HG03280 (cell line): ENCODE data around the gene TPK1.

Source experiments
- ATAC-seq: cut with Tn5 transposase; IDR thresholded peaks from one replicate; pipeline ENCODE4 v1.9.1; 2021; ENCODE audit warnings: mild to moderate bottlenecking, moderate library complexity; ENCODE audit not compliant: unreplicated experiment

The TPK1 gene

DNA sequence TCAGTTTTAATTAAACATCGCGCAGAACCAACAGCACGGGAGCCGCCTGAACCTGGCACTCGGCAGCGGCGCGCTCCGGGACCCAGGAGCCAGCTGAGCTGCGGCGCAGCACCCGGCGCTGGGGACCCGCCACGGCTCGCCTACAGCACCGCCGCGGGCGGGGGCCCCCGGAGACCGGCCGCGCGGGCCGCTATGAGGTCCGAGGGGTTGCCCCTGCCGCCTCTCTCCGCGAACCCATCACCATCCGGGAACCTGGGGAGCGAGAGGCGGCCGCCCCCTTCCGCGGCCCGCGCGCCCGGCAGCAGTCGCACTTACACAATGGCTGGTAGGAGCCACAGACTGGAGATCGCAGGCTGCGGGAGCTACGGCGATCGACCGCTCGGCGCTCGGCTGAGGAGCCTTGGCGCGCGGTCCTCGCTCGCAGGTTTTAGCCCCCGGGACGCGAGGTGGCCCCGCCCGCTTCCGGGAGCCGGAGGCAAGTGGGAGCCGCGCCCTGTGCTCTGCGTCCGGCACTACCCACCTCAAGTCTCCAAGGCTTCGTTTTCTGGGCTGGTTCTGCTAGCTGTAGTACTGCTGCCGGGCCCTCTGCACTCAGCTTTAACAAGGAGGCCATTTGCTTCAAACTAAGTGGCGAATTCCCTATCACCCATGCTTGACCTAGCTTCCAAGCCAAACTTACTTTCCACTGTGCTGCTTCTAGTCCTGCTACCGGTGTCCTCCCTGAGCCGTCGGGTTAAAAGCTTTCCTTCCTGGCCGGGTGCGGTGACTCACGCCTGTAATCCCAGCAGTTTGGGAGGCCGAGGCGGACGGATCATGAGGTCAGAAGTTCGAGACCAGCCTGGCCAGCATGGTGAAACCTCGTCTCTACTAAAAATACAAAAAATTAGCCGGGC is at the start of gene TPK1:
TSS of gene TPK1 (minus strand) at position 402 of the 893 bp plus-strand sequence. CDS start 451 bp downstream, outside the sequence.
- peak; percentile 92 for ATAC-seq

DNA sequence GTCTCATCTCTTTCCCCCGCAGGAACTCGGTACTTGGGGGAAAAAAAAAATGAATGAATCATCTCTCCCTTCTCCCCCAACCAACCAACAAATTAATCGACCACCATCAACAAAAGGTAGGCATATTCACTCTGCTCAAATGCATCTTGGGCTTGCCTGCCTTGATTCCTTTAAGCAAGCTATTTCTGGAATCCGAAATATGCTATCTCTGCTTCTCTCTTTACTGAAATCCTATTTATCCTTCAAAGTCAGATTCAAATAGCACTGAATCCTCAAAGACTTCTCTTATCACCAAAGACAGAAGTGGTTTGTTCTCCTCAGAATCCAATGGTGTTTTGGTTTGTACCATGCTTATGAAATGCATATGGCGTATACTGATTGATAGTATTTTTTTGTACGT is 49.6 kb upstream of the TPK1 start:
- no peak for ATAC-seq

DNA sequence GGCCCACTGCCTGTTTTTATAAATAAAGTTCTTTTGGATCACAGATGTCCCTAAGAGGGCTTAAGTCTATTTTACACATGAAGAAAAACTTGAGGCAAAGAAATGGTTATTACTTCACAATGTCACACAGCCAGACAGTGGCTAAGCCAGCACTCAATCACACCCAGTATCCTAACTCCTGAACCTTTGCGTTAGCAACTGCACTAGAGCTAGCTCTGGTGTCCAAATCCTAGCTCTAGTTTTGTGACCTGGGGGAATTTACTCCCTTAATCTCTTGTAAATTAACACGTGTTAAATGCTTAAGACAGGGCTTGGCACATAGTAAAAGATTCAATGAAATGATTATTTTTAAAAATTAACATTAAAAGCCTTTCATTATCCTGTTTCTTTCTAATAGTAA is 49.0 kb upstream of the TPK1 start:
- ATAC-seq = no peak

DNA sequence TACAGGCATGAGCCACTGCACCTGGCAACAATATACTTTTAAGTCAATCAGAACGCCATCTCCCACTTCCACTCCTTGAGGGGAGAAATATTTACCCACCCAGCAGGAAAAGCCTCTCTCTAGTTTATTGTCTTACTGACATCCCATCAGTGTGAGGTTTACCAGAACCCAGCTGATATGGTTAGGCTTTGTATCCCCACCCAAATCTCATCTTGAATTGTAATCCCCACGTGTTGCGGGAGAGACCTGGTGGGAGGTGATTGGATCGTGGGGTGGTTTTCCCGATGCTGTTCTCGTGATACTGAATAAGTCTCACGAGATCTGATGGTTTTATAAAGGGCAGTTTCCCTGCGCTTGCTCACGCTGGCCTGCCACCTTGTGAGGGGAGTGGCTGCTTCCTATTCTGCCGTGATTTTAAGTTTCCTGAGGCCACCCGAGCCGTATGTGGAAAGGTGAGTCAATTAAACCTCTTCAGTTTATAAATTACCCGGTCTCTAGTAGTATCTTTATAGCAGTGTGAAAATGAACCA is 37.5 kb upstream of the TPK1 start:
- no peak for ATAC-seq

DNA sequence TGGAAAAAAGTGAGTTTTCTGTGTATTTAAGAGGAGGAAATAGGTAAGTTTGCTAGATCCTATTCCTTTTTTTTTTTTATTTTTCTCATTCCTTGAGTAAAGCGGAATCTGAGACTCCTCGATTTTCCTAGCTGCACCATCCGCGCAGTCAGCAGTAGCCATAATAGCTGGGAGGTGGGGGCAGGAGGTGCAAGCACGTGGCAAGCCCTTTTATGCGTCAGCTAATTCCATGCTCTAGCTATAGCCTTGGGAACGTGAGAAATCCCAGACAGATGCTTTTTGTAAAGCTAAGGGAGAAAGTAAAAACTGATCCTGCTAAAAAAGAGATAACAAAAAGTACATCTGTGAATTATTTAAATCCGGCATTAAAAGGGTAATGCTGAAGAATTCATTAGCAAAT is 33.2 kb upstream of the TPK1 start:
- no peak for ATAC-seq

DNA sequence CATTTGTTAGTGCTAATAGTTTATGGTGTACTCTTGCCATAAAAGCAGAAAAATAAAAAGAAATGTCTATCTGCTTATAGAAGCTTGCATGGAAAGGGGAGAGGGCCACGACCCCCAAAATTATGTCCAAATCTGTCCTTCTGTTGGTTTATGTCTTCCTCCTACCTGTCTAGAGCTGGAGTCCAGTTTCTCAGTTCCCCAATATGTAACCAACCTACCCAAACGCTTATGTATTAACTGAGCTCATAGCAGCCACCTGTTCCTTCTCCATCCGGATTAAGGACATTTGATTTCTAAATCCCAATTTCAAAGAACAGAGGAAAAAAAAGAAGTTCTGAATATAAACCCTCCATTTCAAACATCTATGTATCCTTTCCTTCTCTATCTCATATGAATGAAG is 30.3 kb upstream of the TPK1 start:
- no peak for ATAC-seq

DNA sequence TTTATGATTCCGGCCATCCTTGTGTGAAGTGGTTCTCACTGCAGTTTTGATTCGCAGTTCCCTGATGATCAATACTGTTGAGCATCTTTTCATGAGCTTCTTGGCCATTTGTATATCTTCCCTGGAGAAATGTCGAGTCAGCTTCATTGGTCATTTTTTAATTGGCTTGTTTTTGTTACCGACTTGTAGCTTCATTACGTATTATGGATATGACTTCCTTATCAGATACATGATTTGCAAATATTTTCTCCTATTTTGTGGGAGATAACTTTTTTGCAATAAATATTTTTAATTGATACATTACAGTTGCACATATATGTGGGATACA is 27.4 kb upstream of the TPK1 start:
- ATAC-seq = no peak

DNA sequence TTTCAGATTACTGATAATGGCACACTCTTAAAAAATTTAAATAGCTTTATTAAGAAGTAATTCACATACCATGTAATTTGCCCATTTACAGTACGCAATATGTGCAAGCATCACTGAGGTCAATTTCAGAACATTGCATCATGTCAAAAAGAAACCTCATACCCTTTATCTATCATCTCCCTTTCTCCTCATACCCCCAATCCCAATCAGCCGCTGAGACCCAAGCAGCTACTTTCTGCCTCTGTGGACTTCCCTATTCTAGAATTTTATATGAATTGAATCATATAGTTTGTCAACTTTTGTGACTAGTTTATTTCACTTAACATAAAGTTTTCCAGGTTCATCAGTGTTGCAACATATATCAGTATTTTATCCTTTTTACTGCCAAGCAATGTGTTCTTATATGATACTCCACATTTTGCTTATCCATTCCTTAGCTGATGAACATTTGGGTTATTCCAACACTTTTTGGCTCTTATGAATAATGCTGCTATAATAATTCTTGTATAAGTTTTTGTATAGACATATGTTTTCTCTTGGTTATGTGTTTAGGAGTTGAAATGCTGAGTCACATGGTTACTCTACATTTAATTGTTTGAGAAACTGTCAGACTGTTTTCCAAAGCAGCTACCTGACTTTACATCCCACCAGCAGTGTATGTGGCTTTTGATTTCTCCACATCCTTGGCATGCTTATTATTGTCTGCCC is 26.9 kb upstream of the TPK1 start:
- ATAC-seq = no peak

DNA sequence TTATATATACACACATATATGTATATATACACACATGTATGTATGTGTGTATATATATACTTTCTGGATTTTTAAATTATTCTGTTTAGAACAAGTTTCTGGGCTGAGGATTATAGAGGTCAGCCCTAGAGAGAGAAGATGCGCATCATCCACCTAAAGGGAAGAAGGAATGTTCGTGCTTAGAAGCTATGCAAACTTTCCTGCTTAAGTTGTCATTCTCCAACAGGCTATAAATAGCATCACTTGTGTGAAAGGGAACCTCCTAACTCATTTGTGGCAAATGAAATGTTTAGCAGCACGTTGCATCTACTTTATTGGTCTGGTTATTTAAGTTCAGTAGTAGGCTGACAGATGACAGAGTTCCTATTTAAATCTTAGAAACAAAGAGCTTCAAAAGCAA is 23.9 kb upstream of the TPK1 start:
- no peak for ATAC-seq

DNA sequence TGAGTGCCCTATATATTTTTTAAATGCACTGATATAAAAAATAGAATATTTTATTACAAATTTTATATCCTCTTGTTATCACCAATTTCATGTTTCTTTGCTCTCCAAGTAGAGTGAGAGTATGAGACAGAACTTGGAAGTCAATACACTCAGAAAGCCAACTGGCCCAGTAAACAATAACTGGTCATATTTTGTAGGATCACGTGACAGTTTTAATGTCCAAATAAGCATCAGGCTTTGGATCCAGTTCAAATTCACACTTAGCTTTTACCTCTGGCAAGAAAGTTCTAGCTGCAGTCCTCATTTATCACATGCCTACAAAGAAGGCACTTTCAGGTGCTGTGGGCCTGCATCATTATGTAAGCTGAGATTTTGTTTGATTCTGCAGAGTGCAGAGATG is 21.6 kb upstream of the TPK1 start:
- ATAC-seq = no peak

DNA sequence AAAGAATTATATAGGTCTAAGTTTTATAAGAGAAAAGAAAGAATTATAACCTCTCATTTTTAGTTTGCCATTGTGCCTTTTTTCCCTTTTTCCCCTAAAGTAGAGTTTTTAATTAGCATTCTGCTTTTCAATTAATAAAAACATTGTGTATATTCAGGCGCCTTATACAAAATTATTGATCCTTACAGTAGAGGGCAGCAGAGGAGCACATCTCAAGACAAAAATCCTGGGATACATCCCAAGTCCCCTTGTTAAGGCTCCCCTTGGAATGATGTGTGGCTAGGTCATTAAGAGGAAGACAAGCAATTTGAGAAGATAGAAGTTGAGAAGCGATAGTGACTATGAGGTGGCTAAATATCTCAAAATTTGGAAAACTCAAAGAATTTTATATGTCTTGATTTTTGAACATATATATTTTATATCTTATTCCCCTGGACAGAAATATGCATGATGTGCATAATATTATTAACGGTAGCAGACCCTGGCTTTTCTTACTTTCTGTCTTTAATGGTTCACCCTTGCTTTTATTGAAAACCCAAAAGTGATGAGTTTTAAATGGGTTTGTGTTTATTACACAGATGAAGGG is 19.1 kb upstream of the TPK1 start:
- no peak for ATAC-seq

DNA sequence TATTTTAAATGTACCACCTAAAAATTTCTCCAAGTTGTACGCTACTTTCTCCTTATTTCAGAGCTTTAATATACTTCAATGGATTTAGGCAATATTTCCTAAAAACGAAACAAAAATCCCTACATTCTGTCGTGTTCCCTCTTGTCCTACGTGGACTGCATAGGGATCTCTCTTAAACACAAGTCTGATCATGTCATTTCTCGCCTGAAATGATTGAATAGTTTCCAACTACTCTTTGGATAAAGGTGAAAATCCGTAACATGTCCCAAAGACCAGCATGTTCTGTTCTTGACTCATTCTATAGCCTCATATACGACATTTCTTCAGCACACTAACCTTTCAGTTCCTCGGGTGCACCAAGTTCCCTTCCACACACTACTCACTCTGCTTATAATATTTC is 17.7 kb upstream of the TPK1 start:
- no peak for ATAC-seq

DNA sequence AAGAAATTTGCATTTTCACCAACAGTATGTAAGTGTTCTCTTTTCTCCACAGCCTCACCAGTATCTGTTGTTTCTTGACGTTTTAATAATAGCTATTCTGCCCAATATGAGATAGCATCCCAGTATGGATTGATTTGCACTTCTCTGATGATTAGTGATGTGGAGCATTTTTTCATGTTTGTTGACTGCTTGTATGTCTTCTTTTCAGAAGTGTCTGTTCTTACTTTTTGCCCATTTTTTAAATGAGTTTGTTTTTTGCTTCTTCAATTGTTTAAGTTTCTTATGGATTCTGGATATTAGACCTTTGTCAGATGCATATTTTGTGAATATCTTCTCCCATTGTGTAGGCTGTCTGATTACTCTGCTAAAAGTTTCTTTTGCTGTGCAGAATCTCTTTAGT is 12.2 kb upstream of the TPK1 start:
- ATAC-seq = no peak

DNA sequence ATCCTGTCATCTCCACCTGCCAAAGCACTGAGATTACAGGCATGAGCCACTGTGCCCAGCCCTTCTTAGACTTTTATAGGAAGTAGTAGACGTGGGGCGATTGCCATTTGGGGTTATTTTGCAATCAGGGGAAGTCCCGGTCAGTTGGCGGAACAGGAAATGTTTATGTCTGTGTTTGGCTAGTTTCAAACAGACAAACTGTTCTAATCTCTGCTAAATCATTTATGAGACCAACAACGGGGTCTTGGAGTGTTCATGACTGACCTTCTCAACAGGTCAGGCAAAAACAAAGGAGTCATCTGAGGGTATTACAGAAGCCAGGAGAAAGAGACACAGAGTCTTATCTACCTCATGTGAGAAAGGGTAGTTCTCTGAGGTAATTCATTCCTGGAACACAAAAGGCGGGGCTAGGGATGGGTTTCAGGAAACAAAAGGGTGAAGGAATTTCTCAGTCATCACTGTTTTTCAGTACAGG is 6.6 kb upstream of the TPK1 start:
- peak; percentile 85 for ATAC-seq

DNA sequence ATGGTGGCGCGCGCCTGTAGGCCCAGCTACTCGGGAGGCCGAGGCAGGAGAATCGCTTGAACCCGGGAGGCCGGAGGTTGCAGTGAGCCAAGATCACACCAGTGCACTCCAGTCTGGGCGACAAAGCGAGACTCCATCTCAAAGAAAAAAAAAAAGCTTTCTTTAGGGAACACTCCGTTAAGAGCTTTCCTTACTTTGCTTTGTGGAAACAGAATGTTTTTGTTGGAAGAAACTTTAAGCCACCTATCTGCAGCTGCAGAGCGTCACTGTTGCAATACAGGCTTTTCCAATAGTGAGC is 641 bp upstream of the TPK1 start:
- no peak for ATAC-seq

DNA sequence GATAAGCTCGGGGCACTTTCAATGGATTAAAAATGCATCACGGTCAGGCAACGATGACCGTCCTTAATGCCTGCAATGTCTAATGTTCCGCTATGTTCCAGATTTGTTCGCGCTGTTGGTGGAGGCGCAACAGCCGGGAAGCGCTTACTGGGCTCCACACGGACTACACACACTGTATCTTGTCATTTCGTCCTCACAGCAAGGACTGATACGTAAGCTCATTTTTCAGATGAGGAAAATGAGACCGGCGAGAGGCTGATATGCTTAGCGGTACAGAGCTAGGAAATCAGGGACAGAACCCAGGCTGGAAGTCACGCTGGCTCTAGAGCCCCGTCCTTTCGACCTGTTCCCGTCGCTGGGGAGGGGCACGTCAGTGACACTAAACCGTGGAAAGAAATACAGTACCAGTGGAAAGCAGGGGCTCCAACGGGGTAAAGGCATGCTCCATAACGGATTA is 670 bp downstream of the TPK1 start:
- peak; percentile 32 for ATAC-seq

DNA sequence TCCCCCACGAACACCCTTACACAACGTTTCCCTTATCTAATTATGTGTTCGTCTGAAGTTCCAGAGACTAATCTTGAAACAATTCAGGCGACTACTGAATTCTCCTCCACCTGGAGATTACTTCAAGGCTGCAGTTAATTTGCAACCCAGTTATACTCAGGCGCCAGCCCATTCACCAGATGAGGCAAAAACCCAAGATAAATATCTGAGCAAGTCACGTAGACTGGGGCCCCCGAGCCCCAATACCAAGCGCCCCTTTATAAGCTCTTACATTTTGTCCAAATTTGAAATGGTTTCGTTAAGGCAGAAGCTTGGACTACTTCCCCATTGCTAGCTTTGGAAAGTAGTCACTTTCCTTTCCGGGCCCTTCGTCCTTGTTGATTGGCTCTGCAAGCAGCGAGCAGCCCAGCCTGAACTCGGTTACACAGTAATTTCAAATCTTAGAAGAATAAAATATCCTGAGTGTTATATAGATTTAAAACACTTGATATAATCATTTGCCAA is 1.2 kb downstream of the TPK1 start:
- peak; percentile 30 for ATAC-seq

DNA sequence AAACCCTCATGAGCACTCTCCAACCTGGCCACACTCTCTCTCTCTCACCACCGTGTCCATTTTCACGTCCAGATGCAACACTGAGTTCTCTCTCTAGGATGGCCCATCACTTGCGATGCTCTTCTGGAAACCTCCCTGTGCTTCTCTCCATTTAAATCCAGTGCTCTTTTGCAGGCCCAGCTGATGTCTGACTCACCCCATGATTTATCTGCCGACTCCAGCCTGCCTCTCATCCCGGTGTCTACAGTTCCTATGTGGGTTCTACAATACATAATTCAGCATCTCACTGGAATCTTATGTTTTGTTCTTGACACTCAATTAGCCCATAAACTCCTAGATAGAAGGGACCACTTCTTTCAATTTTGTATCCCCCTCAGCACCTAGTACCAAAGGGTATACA is 5.0 kb downstream of the TPK1 start:
- ATAC-seq = no peak

DNA sequence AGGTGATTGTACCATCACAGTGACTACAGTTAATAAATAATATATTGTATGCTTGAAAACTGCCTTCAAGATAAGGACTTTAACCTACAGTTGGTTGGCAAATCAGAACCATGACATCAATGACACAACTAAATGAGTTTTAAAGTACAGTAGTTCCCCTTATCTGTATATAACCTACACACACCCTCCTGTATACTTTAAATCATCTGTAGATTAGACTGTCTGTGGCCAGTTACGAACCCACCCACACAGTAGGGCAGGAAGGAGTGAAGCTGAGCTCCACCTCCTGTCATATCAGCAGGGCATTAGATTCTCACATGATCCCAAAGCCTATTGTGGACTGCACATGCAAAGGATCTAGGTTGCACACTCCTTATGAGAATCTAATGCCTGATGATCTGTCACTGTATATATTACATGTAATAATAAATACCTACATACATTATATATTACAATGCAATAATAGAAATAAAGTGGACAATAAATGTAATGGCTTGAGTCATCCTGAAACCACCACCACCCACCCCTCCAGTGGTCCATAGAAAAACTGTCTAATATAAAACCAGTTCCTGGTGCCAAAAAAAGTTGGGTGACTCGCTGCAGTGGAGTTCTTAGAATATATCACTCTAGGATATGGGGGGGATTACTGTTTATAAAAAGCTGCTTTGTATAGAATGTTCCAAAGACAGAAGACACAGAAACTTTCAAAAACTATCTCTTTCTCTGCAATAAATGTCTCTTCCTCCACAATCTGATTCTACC is 5.6 kb downstream of the TPK1 start:
- no peak for ATAC-seq

DNA sequence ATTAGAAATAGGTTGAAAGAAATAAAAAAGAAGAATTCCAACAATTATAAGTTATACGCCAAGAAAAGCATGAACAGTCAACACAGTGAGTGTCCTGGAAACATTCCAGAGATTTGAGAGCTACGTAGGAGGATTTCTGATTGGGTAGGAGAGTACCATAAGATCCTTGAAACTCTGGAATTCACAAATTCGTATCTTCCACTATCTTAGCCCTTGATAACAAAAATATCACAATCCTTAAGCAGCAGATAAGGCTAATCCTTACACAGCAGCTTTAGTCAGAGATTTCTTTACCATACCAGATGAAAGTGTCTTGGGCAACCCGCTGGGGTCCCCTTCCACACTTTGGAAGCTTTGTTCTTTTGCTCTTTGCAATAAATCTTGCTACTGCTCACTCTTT is 8.2 kb downstream of the TPK1 start:
- ATAC-seq = no peak

DNA sequence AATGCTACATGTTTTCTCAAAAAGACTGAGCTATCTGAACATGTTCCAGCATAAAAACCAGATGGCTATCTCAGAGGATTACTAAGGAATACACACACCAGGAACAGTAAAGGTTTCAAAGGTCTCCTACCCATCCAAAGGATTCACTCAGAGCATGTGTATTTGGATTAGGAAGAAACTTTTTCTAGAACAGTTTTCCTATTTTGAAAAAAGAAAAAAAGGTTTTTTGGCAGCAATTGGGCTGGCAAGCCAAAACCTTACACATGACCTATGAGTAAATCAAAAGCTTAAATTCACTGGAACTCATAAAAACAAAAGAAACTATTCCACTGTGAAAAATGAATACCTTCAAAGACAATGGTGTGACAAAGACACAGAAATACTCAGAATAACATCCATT is 9.6 kb downstream of the TPK1 start:
- no peak for ATAC-seq
